MM.1S (cell line): ENCODE measurements around the gene WDR6.

Experiments
- EZH2 ChIP-seq: fragments of 300-600 bp; sonication (generic); optimal IDR thresholded peaks from 2 replicates; pipeline ENCODE3; 2017; ENCODE audit warnings: low read depth, mild to moderate bottlenecking, antibody characterized with exemption, low read length, mixed read lengths
- EZH2phosphoT487 ChIP-seq: fragments of 300-600 bp; sonication (generic); IDR thresholded peaks from 2 replicates; pipeline ENCODE4 v1.6.1; 2018; ENCODE audit warnings: antibody characterized with exemption, low read length
- TF ChIP-seq, protein P1 (sequence below): fragments of 300-600 bp; sonication (generic); IDR thresholded peaks from 2 replicates; pipeline ENCODE4 v1.5.1; 2016; ENCODE audit warnings: antibody characterized with exemption, low read length, mixed read lengths

DNA sequence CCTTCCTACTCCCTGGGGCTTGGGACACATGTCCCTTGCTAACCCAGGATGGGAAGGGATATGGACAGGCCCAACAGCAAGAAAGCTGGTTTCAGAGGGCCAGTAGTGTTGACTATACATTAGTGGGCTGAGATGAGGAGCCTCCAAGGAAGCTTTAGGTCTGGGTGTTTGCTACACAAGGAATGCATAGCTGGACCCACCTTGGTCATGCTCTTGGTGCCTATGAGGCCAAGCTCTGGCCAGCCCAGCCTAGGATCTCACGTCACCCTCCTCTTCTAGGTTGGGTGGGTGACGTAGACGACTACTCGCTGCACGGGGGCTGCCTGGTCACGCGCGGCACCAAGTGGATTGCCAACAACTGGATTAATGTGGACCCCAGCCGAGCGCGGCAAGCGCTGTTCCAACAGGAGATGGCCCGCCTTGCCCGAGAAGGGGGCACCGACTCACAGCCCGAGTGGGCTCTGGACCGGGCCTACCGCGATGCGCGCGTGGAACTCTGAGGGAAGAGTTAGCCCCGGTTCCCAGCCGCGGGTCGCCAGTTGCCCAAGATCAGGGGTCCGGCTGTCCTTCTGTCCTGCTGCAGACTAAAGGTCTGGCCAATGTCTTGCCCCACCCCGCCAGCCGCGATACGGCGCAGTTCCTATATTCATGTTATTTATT lies 653 bp upstream of the WDR6 start:
- TF ChIP-seq, protein P1, sequence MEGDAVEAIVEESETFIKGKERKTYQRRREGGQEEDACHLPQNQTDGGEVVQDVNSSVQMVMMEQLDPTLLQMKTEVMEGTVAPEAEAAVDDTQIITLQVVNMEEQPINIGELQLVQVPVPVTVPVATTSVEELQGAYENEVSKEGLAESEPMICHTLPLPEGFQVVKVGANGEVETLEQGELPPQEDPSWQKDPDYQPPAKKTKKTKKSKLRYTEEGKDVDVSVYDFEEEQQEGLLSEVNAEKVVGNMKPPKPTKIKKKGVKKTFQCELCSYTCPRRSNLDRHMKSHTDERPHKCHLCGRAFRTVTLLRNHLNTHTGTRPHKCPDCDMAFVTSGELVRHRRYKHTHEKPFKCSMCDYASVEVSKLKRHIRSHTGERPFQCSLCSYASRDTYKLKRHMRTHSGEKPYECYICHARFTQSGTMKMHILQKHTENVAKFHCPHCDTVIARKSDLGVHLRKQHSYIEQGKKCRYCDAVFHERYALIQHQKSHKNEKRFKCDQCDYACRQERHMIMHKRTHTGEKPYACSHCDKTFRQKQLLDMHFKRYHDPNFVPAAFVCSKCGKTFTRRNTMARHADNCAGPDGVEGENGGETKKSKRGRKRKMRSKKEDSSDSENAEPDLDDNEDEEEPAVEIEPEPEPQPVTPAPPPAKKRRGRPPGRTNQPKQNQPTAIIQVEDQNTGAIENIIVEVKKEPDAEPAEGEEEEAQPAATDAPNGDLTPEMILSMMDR: no peak
- no peak for TF ChIP-seq EZH2
- TF ChIP-seq EZH2phosphoT487: no peak
